ENCODE data around the gene HPSE2. TPM values are rescaled to one million over a fixed set of nuclear protein-coding genes. Genes with fewer than 3 reads are reported as not detected.

The HPSE2 gene
- total and polyA plus RNA-seq, 2 experiments from 2014 or later = not detected

- no peak overlapping the region for H3K9ac ChIP-seq
- no peaks in the 10 kb centered on the region for H3K27me3 ChIP-seq (replicated peaks; ENCODE audit: insufficient read depth)
- H3K4me2 ChIP-seq (ENCODE audit: unreplicated experiment) = no peak overlapping the region
- no peak for TF ChIP-seq EZH2phosphoT487 (IDR thresholded peaks at IDR 0.05; ENCODE audit: insufficient read depth, low read depth)
- TF ChIP-seq EZH2 (IDR thresholded peaks at IDR 0.05; ENCODE audit: insufficient read depth, poor library complexity, severe bottlenecking) = no peak
- no peak overlapping the region for H3K4me3 ChIP-seq
- no peaks in the 10 kb centered on the region for H3K4me1 ChIP-seq (ENCODE audit: insufficient read depth)
- H3K9me2 ChIP-seq (ENCODE audit: insufficient read depth) = no peaks in the 10 kb centered on the region
- H3F3A ChIP-seq (ENCODE audit: insufficient read depth) = no peaks in the 10 kb centered on the region
- no peak overlapping the region for H2AFZ ChIP-seq
- peak; percentile 23 for DNase-seq
- 57 to 60% methylated on average over 13 of the region's 13 CpGs for WGBS, 2 experiments (ENCODE audit: low coverage in 1 of 2, low lambda C conversion rate in 2 of 2, missing lambda C conversion rate in 2 of 2)
- H3K79me2 ChIP-seq (ENCODE audit: insufficient read depth) = no peaks in the 10 kb centered on the region
- no peak overlapping the region for H3K27ac ChIP-seq
- no peaks in the 10 kb centered on the region for H4K20me1 ChIP-seq (ENCODE audit: insufficient read depth)
- no peaks in the 10 kb centered on the region for H3K9me3 ChIP-seq (ENCODE audit: low read depth)
- in situ Hi-C loops (cut with MboI) = no loop called here
- no peaks in the 10 kb centered on the region for H3K36me3 ChIP-seq (ENCODE audit: low read depth)
Measured at GRCh38 chr10:98664329-98665042, 571.2 kb downstream of the HPSE2 start.

- H3F3A ChIP-seq (ENCODE audit: insufficient read depth) = no peaks in the 10 kb centered on the region
- no peaks in the 10 kb centered on the region for H3K27me3 ChIP-seq (replicated peaks; ENCODE audit: insufficient read depth)
- DNase-seq = no peak
- H3K9me2 ChIP-seq (ENCODE audit: insufficient read depth) = no peaks in the 10 kb centered on the region
- H3K4me3 ChIP-seq = no peak overlapping the region
- no peak overlapping the region for H3K4me2 ChIP-seq (ENCODE audit: unreplicated experiment)
- H2AFZ ChIP-seq = no peak overlapping the region
- no peaks in the 10 kb centered on the region for H3K4me1 ChIP-seq (ENCODE audit: insufficient read depth)
- no peak overlapping the region for H3K9ac ChIP-seq
- H3K79me2 ChIP-seq (ENCODE audit: insufficient read depth) = no peaks in the 10 kb centered on the region
- in situ Hi-C loops (cut with MboI) = no loop called here
- H4K20me1 ChIP-seq (ENCODE audit: insufficient read depth) = no peaks in the 10 kb centered on the region
- H3K9me3 ChIP-seq (ENCODE audit: low read depth) = no peaks in the 10 kb centered on the region
- no peak overlapping the region for H3K27ac ChIP-seq
- TF ChIP-seq EZH2phosphoT487 (IDR thresholded peaks at IDR 0.05; ENCODE audit: insufficient read depth, low read depth) = no peak
- no peak for TF ChIP-seq EZH2 (IDR thresholded peaks at IDR 0.05; ENCODE audit: insufficient read depth, poor library complexity, severe bottlenecking)
- H3K36me3 ChIP-seq (ENCODE audit: low read depth) = no peaks in the 10 kb centered on the region
Measured at GRCh38 chr10:98659951-98660350, 575.7 kb downstream of the HPSE2 start.

GRCh38 chr10:98655492-98655891 is 580.2 kb downstream of the HPSE2 start:
- Histone ChIP-seq H3K27me3 (replicated peaks; ENCODE audit: insufficient read depth) (peaks cover 18% of the 10 kb centered on the region), H3K9me3 (ENCODE audit: low read depth) (no peaks in the 10 kb centered on the region), H3F3A (ENCODE audit: insufficient read depth) (no peaks in the 10 kb centered on the region), H3K4me1 (ENCODE audit: insufficient read depth) (no peaks in the 10 kb centered on the region), H3K9me2 (ENCODE audit: insufficient read depth) (no peaks in the 10 kb centered on the region), H3K4me2 (ENCODE audit: unreplicated experiment) (no peak overlapping the region), H3K79me2 (ENCODE audit: insufficient read depth) (no peaks in the 10 kb centered on the region), H3K4me3 (no peak overlapping the region), H2AFZ (no peak overlapping the region), H3K9ac (no peak overlapping the region), H3K36me3 (ENCODE audit: low read depth) (no peaks in the 10 kb centered on the region), H3K27ac (no peak overlapping the region), H4K20me1 (ENCODE audit: insufficient read depth) (no peaks in the 10 kb centered on the region)
- TF ChIP-seq EZH2 (IDR thresholded peaks at IDR 0.05; ENCODE audit: insufficient read depth, poor library complexity, severe bottlenecking) = no peak
- TF ChIP-seq EZH2phosphoT487 (IDR thresholded peaks at IDR 0.05; ENCODE audit: insufficient read depth, low read depth) = no peak
- in situ Hi-C loops (cut with MboI) = no loop called here
- no peak for DNase-seq

- 28 to 40% methylated on average over 2 of the region's 2 CpGs for WGBS, 2 experiments (ENCODE audit: low coverage in 1 of 2, low lambda C conversion rate in 2 of 2, missing lambda C conversion rate in 2 of 2)
- no peaks in the 10 kb centered on the region for H4K20me1 ChIP-seq (ENCODE audit: insufficient read depth)
- H3K4me3 ChIP-seq = no peak overlapping the region
- TF ChIP-seq EZH2 (IDR thresholded peaks at IDR 0.05; ENCODE audit: insufficient read depth, poor library complexity, severe bottlenecking) (no peak), EZH2phosphoT487 (IDR thresholded peaks at IDR 0.05; ENCODE audit: insufficient read depth, low read depth) (no peak)
- H3K9me2 ChIP-seq (ENCODE audit: insufficient read depth) = no peaks in the 10 kb centered on the region
- no peak for DNase-seq
- no peak overlapping the region for H3K27ac ChIP-seq
- H3K9ac ChIP-seq = no peak overlapping the region
- H3K4me2 ChIP-seq (ENCODE audit: unreplicated experiment) = no peak overlapping the region
- H2AFZ ChIP-seq = no peak overlapping the region
- peaks cover 10% of the 10 kb centered on the region for H3K27me3 ChIP-seq (replicated peaks; ENCODE audit: insufficient read depth)
- H3K4me1 ChIP-seq (ENCODE audit: insufficient read depth) = no peaks in the 10 kb centered on the region
- no peaks in the 10 kb centered on the region for H3F3A ChIP-seq (ENCODE audit: insufficient read depth)
- in situ Hi-C loops (cut with MboI) = no loop called here
- H3K9me3 ChIP-seq (ENCODE audit: low read depth) = no peaks in the 10 kb centered on the region
- no peaks in the 10 kb centered on the region for H3K79me2 ChIP-seq (ENCODE audit: insufficient read depth)
- no peaks in the 10 kb centered on the region for H3K36me3 ChIP-seq (ENCODE audit: low read depth)
Measured at GRCh38 chr10:98649170-98649569, 586.5 kb downstream of the HPSE2 start.

Measured in GM23248 (cell line).